PC-9 (cell line): ENCODE data around the gene UNC119B. TPM values are rescaled to one million over a fixed set of nuclear protein-coding genes. Genes with fewer than 3 reads are reported as not detected.

Experiments
- BruUV-seq: library from RNA; stranded (reverse); fragments of 400-500 nt; replicated peaks from 2 replicates; lab custom pipeline; 2021; lab: Mats Ljungman, UMichigan
- CTCF ChIA-PET: fragments of 300-600 bp; sonication (Branson Sonifier 250); formaldehyde crosslinking; loops from one replicate; lab custom pipeline; 2022; ENCODE audit warnings: antibody characterized with exemption; lab: Charles Lee
- POLR2A ChIA-PET: fragments of 300-600 bp; sonication (Branson Sonifier 250); formaldehyde crosslinking; loops from one replicate; lab custom pipeline; 2022; ENCODE audit warnings: antibody characterized with exemption; ENCODE audit not compliant: unreplicated experiment; lab: Charles Lee
- DNase-seq, 2 experiments: peaks; one replicate each; pipeline versions ENCODE4 v3.0.0 to v3.0.0-alpha.2; 2015 to 2022; ENCODE audit warnings: mixed read lengths in 1 of 2
- H2AFZ ChIP-seq: fragments of 200-600 bp; sonication (generic); 2 replicates; pipeline ENCODE4 v1.8.1; 2017; ENCODE audit warnings: antibody characterized with exemption
- H3F3A ChIP-seq: fragments of 200-600 bp; sonication (generic); 2 replicates; pipeline ENCODE4 v1.8.1; 2017; ENCODE audit warnings: antibody characterized with exemption, mild to moderate bottlenecking, low read depth; ENCODE audit not compliant: insufficient read depth
- H3K27ac ChIP-seq: fragments of 200-600 bp; sonication (generic); 2 replicates; pipeline ENCODE4 v1.6.1; 2016; ENCODE audit warnings: mixed run types
- H3K27me3 ChIP-seq: fragments of 200-600 bp; sonication (generic); 2 replicates; pipeline ENCODE4 v1.6.1; 2016; ENCODE audit warnings: low read depth, mixed run types; ENCODE audit not compliant: insufficient read depth
- H3K36me3 ChIP-seq: fragments of 200-600 bp; sonication (generic); 2 replicates; pipeline ENCODE4 v1.6.1; 2016; ENCODE audit warnings: low read depth, mixed run types
- H3K4me1 ChIP-seq: fragments of 200-600 bp; sonication (generic); replicated peaks from 2 replicates; pipeline ENCODE4 v1.6.1; 2016; ENCODE audit warnings: mixed run types; ENCODE audit not compliant: insufficient read depth
- H3K4me2 ChIP-seq: fragments of 200-600 bp; sonication (generic); 2 replicates; pipeline ENCODE4 v1.6.1; 2017; ENCODE audit warnings: mixed run types
- H3K4me3 ChIP-seq: fragments of 200-600 bp; sonication (generic); 2 replicates; pipeline ENCODE4 v1.6.1; 2016; ENCODE audit warnings: mixed run types
- H3K79me2 ChIP-seq: fragments of 200-600 bp; sonication (generic); 2 replicates; pipeline ENCODE4 v1.6.1; 2017; ENCODE audit warnings: low read depth, mixed run types
- H3K9me2 ChIP-seq: fragments of 200-600 bp; sonication (generic); 2 replicates; pipeline ENCODE4 v1.8.1; 2017; ENCODE audit warnings: mild to moderate bottlenecking; ENCODE audit not compliant: insufficient read depth
- H3K9me3 ChIP-seq: fragments of 200-600 bp; sonication (generic); 2 replicates; pipeline ENCODE4 v1.8.1; 2016; ENCODE audit warnings: low read depth; ENCODE audit not compliant: insufficient read depth
- H4K20me1 ChIP-seq: fragments of 200-600 bp; sonication (generic); 2 replicates; pipeline ENCODE4 v1.8.1; 2017; ENCODE audit not compliant: insufficient read depth
- CTCF ChIP-seq: fragments of 200-600 bp; sonication (generic); conservative IDR thresholded peaks from 2 replicates; pipeline ENCODE4 v1.6.1; 2017; ENCODE audit warnings: mixed run types, antibody characterized with exemption, mild to moderate bottlenecking, moderate library complexity
- EZH2 ChIP-seq: fragments of 200-600 bp; sonication (generic); IDR thresholded peaks from 2 replicates; pipeline ENCODE4 v1.8.0; 2017; ENCODE audit warnings: antibody characterized with exemption, low read depth
- intact Hi-C: fragments of 100-400 bp; cut with micrococcal nuclease; formaldehyde crosslinking; loops from one replicate; pipeline ENCODE4 v1.10.0; 2022; ENCODE audit not compliant: unreplicated experiment
- total RNA-seq: library from RNA; stranded (reverse); gene quantifications from 2 replicates; pipeline ENCODE4 v1.2.3, GENCODE V29; 2021

UNC119B gene
- total RNA-seq, 1 experiment from 2014 or later, result 25.9 TPM

DNA sequence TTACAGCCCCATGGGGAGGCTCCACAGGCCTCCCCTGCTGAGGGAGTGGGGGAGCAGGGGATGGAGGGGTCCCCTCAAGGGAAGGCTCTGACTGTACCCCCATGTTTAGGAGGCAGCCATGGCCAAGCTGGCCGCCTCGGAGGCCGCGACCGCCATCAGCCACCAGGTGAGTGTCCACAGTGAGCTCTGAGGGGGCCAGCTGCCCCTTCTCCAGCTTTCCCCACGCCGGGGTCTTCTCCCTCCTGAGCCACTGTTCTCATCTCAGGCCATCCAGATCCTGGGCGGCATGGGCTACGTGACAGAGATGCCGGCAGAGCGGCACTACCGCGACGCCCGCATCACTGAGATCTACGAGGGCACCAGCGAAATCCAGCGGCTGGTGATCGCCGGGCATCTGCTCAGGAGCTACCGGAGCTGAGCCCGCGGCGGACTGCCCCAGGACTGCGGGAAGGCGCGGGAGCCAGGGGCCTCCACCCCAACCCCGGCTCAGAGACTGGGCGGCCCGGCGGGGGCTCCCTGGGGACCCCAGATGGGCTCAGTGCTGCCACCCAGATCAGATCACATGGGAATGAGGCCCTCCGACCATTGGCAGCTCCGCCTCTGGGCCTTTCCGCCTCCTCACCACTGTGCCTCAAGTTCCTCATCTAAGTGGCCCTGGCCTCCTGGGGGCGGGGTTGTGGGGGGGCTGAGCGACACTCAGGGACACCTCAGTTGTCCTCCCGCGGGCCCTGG is 28.9 kb downstream of the UNC119B start:
- Histone ChIP-seq H3K4me2 (no peak overlapping the region), H2AFZ (no peak overlapping the region), H3K4me3 (no peak overlapping the region), H3K9me3 (no peaks in the 10 kb centered on the region), H3K79me2 (no peaks in the 10 kb centered on the region), H3K27me3 (no peaks in the 10 kb centered on the region), H3K4me1 (no peaks in the 10 kb centered on the region), H3K36me3 (no peaks in the 10 kb centered on the region), H3K9me2 (no peaks in the 10 kb centered on the region), H3F3A (no peaks in the 10 kb centered on the region), H4K20me1 (no peaks in the 10 kb centered on the region), H3K27ac (no peak overlapping the region)
- POLR2A ChIA-PET, result no interaction called here
- no peak for DNase-seq
- BruUV-seq, result no TSS peak
- CTCF ChIA-PET, result no interaction called here
- no peak for TF ChIP-seq CTCF
- no peak for TF ChIP-seq EZH2
- intact Hi-C loops, result no loop called here

GRCh38 chr12:120739821-120740613 is 29.8 kb downstream of the UNC119B start:
- Histone ChIP-seq H3K4me3 (no peak overlapping the region), H3K79me2 (no peaks in the 10 kb centered on the region), H3F3A (no peaks in the 10 kb centered on the region), H3K4me2 (no peak overlapping the region), H3K27me3 (no peaks in the 10 kb centered on the region), H3K36me3 (no peaks in the 10 kb centered on the region), H3K27ac (no peak overlapping the region), H3K9me2 (no peaks in the 10 kb centered on the region), H3K9me3 (no peaks in the 10 kb centered on the region), H3K4me1 (no peaks in the 10 kb centered on the region), H2AFZ (no peak overlapping the region), H4K20me1 (no peaks in the 10 kb centered on the region)
- POLR2A ChIA-PET, result no interaction called here
- TF ChIP-seq CTCF (no peak), EZH2 (no peak)
- intact Hi-C loops, result no loop called here
- DNase-seq, result no peak
- no TSS peak for BruUV-seq
- CTCF ChIA-PET, result no interaction called here

- no peaks in the 10 kb centered on the region for H3F3A ChIP-seq
- H3K27ac ChIP-seq, result no peak overlapping the region
- H3K36me3 ChIP-seq, result no peaks in the 10 kb centered on the region
- H3K4me3 ChIP-seq, result no peak overlapping the region
- TF ChIP-seq EZH2 (no peak), CTCF (no peak)
- no peak overlapping the region for H3K4me2 ChIP-seq
- H3K4me1 ChIP-seq, result no peaks in the 10 kb centered on the region
- POLR2A ChIA-PET, result no interaction called here
- no TSS peak for BruUV-seq
- DNase-seq, result no peak
- H3K9me3 ChIP-seq, result no peaks in the 10 kb centered on the region
- no peaks in the 10 kb centered on the region for H3K27me3 ChIP-seq
- no peak overlapping the region for H2AFZ ChIP-seq
- intact Hi-C loops, result no loop called here
- no peaks in the 10 kb centered on the region for H3K79me2 ChIP-seq
- H3K9me2 ChIP-seq, result no peaks in the 10 kb centered on the region
- no peaks in the 10 kb centered on the region for H4K20me1 ChIP-seq
- CTCF ChIA-PET, result no interaction called here
These were observed 30.6 kb downstream of the UNC119B start for GRCh38 chr12:120740871-120741270.
